GM15510 (cell line): Measurements from ENCODE around the gene RNF44.

ENCODE experiments used
- POLR2A ChIP-seq: IDR thresholded peaks from 3 replicates; pipeline ENCODE4 v1.6.1; 2011; ENCODE audit warnings: borderline replicate concordance; ENCODE audit not compliant: insufficient read length; ENCODE audit errors: extremely low read depth

The RNF44 gene

GRCh38 chr5:176533390-176533789, 3.8 kb downstream of the RNF44 start:
- TF ChIP-seq POLR2A: no peak

- TF ChIP-seq POLR2A: no peak
Measured at GRCh38 chr5:176532795-176533194, 4.4 kb downstream of the RNF44 start.

GRCh38 chr5:176531902-176532493, 5.2 kb downstream of the RNF44 start:
- no peak for TF ChIP-seq POLR2A

- no peak for TF ChIP-seq POLR2A
Measured at GRCh38 chr5:176530983-176531901, 6.0 kb downstream of the RNF44 start.

- TF ChIP-seq POLR2A: no peak
Measured at GRCh38 chr5:176530393-176530982, 6.7 kb downstream of the RNF44 start.

GRCh38 chr5:176529741-176530141, 7.5 kb downstream of the RNF44 start:
- TF ChIP-seq POLR2A: no peak

GRCh38 chr5:176529116-176529740, 8.0 kb downstream of the RNF44 start:
- no peak for TF ChIP-seq POLR2A

GRCh38 chr5:176528761-176529115, 8.5 kb downstream of the RNF44 start:
- no peak for TF ChIP-seq POLR2A

- TF ChIP-seq POLR2A: no peak
Measured at GRCh38 chr5:176528301-176528700, 8.9 kb downstream of the RNF44 start.

GRCh38 chr5:176527246-176528222, 9.7 kb downstream of the RNF44 start:
- TF ChIP-seq POLR2A: no peak

GRCh38 chr5:176526462-176526861, 10.7 kb downstream of the RNF44 start:
- no peak for TF ChIP-seq POLR2A

- TF ChIP-seq POLR2A: no peak
Measured at GRCh38 chr5:176525677-176526076, 11.5 kb downstream of the RNF44 start.

- no peak for TF ChIP-seq POLR2A
Measured at GRCh38 chr5:176524987-176525386, 12.2 kb downstream of the RNF44 start.

- TF ChIP-seq POLR2A: no peak
Measured at GRCh38 chr5:176524138-176524537, 13.1 kb downstream of the RNF44 start.
